HUDEP-2 (cell line): Measurements from ENCODE around the gene MIEF1.

Experiments
- DNase-seq, 76 experiments: peaks; one replicate each; lab custom pipeline; 2025; ENCODE audit not compliant: unreplicated experiment in 76 of 76; lab: John Stamatoyannopoulos, UW

Gene MIEF1

GRCh38 chr22:39554151-39554550 lies 52.1 kb downstream of the MIEF1 start:
- no peak for DNase-seq

DNA sequence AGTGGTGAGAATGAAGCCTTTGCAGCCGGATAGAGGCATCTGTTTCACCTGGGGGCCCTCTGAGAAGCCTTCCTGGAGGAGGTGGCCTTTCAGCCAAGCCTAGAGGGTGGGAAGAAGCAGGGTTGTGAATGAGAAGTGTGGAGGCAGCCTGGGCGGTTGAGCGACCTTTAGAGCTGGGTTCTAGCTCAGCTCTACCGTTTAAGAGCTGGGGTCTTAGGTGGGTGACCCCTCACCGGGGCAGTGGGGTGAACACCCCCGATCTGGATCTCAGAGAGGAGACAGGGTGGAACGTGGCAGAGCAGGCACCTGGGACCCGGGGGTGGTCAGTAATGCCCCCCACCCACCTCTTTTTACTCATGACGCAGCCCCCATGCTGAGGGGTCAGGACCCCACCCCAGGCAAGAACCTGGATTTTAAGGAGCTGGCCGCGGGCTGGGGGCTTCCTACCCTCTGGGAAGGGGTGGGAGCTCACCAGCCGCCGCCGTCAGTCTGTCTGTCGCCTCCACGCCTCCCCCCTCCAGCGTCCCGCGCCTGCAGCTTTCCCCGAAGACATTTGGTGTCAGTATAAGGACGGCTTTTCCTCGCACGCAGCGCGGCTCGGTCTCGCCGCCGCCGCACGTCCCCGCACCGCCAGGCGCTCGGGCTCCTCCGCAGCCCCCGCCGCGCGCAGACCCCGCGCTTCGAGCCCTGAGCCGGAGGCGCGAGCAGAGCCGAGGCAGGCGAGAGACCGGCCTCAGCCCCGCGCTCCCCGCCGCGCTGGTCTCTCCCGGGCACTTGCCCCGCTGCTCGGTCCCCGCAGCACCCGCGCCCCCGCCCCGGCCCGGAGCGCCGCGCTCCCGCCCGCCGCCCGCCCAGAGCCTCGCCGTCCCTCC lies 55.1 kb downstream of the MIEF1 start:
- peak in 37 of 76 experiments; percentile 3 to 53 (median 22) for DNase-seq

- no peak for DNase-seq
These were observed 56.2 kb downstream of the MIEF1 start for GRCh38 chr22:39558254-39558727.

DNA sequence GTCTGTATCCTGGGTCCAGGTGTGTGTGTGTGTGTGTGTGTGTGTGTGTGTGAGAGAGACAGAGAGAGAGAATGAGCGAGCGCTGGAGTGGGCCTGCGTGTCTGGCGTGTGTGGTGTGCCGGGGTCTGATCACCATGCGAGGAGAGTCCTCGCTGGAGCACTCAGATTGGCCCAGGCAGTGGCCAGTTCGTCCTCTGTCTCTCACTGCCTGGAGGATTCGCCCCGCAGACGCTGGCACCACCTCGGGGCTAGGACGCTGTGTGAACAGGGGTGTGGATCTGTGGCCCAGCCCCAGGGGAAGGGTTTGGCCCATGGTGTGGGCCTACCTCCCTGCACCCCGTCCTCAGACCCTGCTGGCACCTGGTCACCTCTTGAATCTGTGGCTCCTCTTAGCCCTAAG lies 56.9 kb downstream of the MIEF1 start:
- DNase-seq = no peak

DNA sequence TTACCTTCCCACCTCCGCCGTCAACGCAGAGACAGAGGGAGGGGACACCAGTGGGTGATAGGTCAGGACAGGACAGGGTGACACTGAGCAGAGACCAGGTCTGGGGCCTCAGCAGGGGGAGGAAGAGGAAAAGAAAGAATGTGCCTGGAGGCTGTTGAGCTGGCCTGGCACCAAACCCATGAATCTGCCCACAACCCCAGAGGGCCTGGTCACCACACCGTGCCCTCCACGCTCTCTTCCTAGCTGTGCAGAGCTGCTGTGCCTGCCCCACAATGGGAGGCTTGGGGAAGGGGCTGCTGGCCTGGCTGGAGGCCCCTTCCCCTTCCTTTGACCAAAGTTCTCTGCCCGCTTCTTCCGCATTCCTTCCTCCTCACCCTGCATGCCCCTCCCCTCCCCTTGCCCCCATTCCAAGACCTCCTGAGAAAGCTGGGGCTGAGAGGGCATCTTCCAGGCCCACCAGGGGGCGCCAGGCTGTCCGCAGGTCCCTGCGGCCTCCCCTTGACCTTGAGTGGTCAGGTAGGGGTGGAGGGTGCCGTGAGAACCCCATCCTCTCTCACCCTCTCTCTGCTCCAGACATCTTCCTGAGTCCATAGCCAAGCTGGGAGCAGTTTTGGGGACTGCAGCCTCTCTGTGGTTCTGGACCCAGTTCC lies 57.5 kb downstream of the MIEF1 start:
- DNase-seq = peak in 6 of 76 experiments; percentile 8 to 24 (median 14)

GRCh38 chr22:39560127-39560526 lies 58.0 kb downstream of the MIEF1 start:
- no peak for DNase-seq

DNA sequence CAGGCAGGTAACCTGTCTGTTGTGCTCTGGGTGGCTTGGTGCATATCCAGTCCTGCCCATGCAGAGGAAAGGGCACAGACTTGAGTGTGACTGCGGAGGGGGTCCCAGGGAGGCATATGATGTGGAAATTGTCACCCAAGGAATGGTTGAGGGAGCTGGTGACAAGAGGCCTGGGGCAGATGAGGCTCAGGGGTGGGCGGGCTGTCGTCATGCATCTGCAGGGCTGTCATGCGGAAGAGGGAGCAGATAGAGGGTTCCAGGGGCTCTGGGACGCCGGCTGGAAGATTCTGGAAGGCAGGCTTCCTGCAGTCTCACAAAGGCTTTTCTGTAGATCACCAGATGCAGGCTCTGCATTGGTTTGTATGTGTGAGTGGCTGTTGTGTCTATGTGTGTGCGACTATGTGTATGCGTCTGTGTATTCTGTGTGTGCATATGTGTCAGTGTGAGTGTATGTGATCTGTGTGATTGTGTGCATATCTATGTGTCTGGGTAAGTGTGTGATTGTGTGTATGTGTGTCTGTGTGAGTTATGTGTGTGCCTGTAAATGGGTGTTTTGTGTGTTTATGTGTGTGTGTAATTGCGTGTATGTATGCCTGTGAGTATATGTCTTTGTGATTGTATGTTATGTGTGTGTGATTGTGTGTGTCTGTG lies 60.9 kb downstream of the MIEF1 start:
- no peak for DNase-seq

DNA sequence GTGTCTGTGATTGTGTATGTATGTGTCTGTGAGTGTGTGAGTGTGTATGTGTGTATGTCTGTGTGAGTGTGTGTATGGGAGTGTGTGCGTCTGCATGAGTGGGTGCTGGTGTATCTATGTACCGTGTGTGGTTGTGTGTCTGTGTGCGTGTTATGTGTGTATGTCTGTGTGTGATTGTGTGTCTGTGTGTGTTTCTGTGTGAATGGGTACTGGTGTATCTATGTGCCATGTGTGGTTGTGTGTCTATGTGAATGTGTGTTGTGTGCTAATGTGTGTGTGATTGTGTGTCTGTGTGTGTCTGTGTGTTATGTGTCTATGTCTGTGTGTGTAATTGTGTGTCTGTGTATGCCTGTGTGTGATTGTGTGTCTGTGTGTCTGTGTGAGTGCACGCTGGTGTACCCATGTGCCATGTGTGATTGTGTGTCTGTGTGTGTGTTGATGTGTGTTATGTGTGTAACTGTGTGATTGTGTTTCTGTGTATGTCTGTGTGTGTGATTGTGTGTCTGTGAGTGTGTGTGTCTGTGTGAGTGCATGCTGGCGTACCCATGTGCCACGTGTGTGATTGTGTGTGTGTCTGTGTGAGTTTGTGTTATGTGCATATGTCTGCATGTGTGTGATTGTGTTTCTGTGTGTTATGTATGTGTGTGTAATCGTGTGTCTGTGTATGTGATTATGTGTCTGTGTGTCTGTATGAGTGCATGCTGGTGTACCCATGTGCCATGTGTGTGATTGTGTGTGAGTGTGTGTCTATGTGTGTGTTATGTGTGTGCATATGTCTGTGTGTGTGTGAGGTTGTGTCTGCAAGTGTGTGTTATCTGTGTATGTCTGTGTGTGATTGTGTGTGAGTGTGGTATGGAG lies 61.7 kb downstream of the MIEF1 start:
- DNase-seq = no peak

GRCh38 chr22:39565414-39565944 lies 63.4 kb downstream of the MIEF1 start:
- no peak for DNase-seq

- DNase-seq = no peak
These were observed 65.3 kb downstream of the MIEF1 start for GRCh38 chr22:39567135-39567946.
